Activated naive CD4-positive, alpha-beta T cell treated with anti-CD3 and anti-CD28 coated beads, Interleukin-2, amount 50 U/mL, for 24 hours (primary cell): ENCODE results near the gene PARD3B.

Experiments
- H3K27ac Mint-ChIP-seq: one replicate; pipeline ENCODE4 v1.8.0; 2021; ENCODE audit warnings: mild to moderate bottlenecking, mixed read lengths
- H3K27me3 Mint-ChIP-seq: one replicate; pipeline ENCODE4 v1.8.0; 2021; ENCODE audit warnings: mixed read lengths
- H3K36me3 Mint-ChIP-seq: one replicate; pipeline ENCODE4 v1.8.0; 2021; ENCODE audit warnings: mixed read lengths
- H3K4me1 Mint-ChIP-seq: one replicate; pipeline ENCODE4 v1.8.0; 2021; ENCODE audit warnings: mixed read lengths
- H3K4me3 Mint-ChIP-seq: one replicate; pipeline ENCODE4 v1.8.0; 2021; ENCODE audit warnings: mild to moderate bottlenecking, mixed read lengths
- H3K9me3 Mint-ChIP-seq: one replicate; pipeline ENCODE4 v1.8.0; 2021; ENCODE audit warnings: mixed read lengths

Gene PARD3B

DNA sequence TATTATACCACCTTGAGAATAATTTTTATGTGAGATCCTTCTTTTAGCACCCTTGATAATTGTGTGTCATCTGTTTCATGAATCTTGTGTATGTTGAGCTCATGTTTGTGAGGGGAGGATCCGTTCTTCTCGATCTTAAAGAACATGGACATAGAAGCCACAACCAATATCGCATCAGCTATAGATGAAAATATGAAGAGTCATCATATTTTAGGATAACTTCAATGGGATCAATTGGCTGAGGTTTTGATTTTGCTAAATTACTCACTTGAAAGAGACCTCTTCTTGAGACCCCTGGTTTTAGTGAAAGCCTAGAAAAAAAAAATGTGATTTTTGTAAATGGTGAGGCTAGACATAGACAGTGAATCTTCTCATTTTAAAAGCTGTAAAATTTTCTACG lies 751.7 kb downstream of the PARD3B start:
- Mint-ChIP-seq H3K27ac (no peak overlapping the region), H3K9me3 (no peaks in the 10 kb centered on the region), H3K4me3 (no peak overlapping the region), H3K36me3 (no peaks in the 10 kb centered on the region), H3K27me3 (no peaks in the 10 kb centered on the region), H3K4me1 (peaks cover 6% of the 10 kb centered on the region)

DNA sequence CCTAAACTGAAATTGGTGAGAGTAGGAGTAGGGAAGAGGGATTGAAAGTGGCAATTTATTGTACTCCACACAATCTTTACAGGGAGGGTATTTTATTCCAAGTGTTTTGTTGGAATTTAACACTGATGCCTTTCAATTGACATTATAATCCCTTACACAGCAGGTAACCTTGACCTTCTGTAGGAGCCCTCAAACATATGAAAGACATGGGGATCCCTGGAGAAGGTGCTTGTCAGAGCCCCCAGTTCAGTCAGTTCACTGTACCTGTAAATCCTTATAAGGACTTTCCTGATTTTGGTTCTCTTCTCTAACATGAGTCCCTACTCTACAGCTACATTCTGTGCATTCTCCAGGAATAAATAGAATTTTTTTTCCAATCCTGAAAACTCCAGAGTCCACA lies 752.1 kb downstream of the PARD3B start:
- Mint-ChIP-seq H3K9me3 (no peaks in the 10 kb centered on the region), H3K4me3 (no peak overlapping the region), H3K4me1 (peaks cover 6% of the 10 kb centered on the region), H3K36me3 (no peaks in the 10 kb centered on the region), H3K27ac (no peak overlapping the region), H3K27me3 (no peaks in the 10 kb centered on the region)

DNA sequence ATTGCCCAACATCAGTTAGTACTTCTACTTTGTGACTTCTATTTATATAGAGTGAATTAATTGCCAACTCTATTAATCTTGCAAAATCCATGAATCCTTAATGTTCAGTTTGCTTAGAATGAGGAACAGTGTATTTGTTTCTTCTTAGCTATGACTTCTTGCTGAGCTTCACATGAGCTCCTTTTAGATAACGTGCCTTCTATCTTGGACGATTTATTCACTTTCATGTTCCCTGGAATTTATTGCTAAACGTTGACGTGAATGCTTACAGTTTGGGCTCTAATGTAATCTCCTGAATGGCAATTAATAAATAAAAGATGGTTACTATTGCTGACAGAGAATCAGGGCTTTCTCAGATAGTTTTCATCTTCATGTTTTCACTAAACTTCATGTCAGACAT lies 752.6 kb downstream of the PARD3B start:
- H3K4me3 Mint-ChIP-seq: no peak overlapping the region
- H3K27ac Mint-ChIP-seq: no peak overlapping the region
- peaks cover 6% of the 10 kb centered on the region for H3K4me1 Mint-ChIP-seq
- no peaks in the 10 kb centered on the region for H3K36me3 Mint-ChIP-seq
- H3K27me3 Mint-ChIP-seq: no peaks in the 10 kb centered on the region
- no peaks in the 10 kb centered on the region for H3K9me3 Mint-ChIP-seq

DNA sequence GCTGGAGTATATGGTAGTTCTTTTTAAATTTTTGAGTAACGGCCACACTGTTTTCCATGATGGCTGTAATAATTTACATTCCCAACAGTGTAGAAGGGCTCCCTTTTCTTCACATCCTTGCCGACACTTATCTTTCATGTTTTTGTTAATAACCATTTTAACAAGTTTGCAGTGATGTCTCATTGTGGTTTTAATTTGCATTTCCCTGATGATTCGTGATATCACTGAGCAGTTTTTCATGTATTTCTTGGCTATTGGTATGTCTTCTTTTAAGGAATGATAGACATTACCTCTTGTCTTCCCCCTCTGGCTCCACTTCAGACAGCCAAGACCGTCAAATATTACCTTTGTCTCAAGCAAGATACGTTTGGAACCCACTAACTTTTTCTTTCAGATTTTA lies 765.9 kb downstream of the PARD3B start:
- Mint-ChIP-seq H3K4me3 (no peak overlapping the region), H3K27ac (no peak overlapping the region), H3K36me3 (no peaks in the 10 kb centered on the region), H3K27me3 (no peaks in the 10 kb centered on the region), H3K9me3 (no peaks in the 10 kb centered on the region), H3K4me1 (no peaks in the 10 kb centered on the region)

DNA sequence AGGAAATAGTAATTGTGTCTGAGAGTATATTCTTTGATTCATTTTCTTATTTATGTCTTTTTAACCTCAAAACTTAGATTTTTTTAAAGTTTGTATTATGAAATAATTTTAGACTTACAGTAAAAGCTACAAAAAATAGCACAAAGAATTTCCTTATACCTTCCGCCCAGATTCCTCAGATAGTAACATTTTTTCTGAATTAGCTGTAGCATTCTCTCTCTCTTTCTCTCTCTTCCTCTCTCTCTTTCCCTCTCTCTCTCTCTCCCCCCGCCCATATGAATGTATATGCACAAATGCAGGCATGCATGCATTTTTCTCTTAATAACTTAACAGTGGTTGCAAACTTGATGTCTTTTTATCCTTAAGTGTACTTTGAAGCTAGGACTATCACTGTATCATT lies 776.0 kb downstream of the PARD3B start:
- H3K4me3 Mint-ChIP-seq: no peak overlapping the region

DNA sequence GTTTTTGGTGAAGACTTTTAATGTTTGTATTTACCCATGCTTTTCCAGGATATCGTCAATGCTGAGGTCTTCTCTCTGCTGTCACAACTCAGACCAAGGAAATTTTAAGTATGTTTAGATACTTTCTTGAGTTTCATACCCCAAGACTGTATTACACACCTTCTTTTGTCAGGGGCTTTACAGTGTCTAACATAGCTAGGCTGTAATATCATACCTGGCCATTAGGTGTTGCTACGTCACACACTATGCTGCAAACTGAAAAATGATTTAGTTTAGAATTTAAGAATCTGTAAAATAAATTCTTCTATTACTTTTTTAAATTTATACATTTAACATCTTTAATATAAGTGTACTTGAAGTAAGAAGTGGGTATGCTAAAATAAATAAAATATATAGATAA lies 778.7 kb downstream of the PARD3B start:
- no peaks in the 10 kb centered on the region for H3K27me3 Mint-ChIP-seq
- H3K36me3 Mint-ChIP-seq: no peaks in the 10 kb centered on the region
- H3K9me3 Mint-ChIP-seq: peaks cover 2% of the 10 kb centered on the region
- no peaks in the 10 kb centered on the region for H3K4me1 Mint-ChIP-seq
- no peak overlapping the region for H3K27ac Mint-ChIP-seq
- H3K4me3 Mint-ChIP-seq: no peak overlapping the region

More for the DNA sequence above, 776.0 kb downstream of the PARD3B start:
- Mint-ChIP-seq H3K27ac (no peak overlapping the region), H3K36me3 (no peaks in the 10 kb centered on the region), H3K9me3 (peaks cover 5% of the 10 kb centered on the region), H3K4me1 (no peaks in the 10 kb centered on the region), H3K27me3 (no peaks in the 10 kb centered on the region)

DNA sequence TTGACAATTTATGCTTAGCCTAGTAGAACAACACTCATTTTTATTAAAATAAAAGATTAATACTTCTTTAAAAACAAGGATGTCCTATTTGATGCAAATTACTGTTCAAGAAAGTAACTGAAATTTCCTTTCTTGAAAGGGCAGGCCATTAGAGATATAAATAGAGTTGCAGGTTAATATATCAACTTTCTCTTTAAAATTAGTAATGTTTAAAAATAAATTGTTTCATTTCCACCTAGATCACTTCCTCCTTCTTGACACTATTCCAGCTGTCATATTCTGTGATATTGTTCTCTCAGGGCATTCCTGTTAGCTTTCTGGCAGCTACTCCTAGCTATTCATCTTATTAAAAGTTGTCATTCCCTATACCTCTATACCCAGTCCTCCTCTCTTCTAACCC lies 779.1 kb downstream of the PARD3B start:
- no peaks in the 10 kb centered on the region for H3K9me3 Mint-ChIP-seq
- H3K4me3 Mint-ChIP-seq: no peak overlapping the region
- no peaks in the 10 kb centered on the region for H3K27me3 Mint-ChIP-seq
- H3K36me3 Mint-ChIP-seq: no peaks in the 10 kb centered on the region
- H3K27ac Mint-ChIP-seq: no peak overlapping the region
- H3K4me1 Mint-ChIP-seq: no peaks in the 10 kb centered on the region

DNA sequence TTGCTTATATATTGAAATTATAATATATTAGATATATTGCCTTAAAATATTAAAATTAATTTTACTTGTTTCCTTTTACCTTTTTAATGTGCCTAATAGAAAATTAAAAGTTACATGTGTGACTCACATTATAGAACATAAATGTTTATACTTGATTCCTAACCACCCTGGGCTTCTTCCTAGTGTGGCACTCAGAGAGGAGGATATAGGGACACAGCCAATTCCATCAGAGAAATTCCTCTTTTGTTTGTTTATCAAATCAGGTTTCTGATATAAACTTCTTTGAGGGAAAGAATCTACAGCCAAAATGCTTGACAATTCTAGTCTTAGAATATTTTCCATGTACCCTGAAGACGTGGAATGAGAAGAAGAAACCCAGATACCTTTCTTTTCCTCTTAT lies 788.1 kb downstream of the PARD3B start:
- Mint-ChIP-seq H3K27me3 (no peaks in the 10 kb centered on the region), H3K4me1 (no peaks in the 10 kb centered on the region), H3K4me3 (no peak overlapping the region), H3K27ac (no peak overlapping the region), H3K36me3 (peaks cover 2% of the 10 kb centered on the region), H3K9me3 (peaks cover 6% of the 10 kb centered on the region)

DNA sequence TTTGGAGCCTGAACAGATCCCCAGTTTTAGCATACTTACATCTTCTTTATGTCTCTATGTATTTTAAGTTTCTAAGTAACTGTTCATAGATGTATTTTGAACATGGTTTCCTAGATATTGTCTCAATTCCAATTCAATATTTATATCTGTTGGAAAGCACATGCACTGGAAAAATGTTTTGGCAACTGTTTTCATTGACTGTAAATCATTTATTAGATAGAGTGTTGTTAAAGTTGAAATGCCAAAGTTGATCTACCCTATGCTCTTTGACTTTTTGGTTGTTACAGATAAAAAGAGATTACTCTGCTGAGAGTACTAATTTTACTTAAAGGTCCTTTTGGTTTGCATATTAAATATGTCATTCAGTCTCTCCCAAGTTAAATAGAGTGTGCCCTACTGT lies 792.0 kb downstream of the PARD3B start:
- peaks cover 6% of the 10 kb centered on the region for H3K9me3 Mint-ChIP-seq
- H3K27me3 Mint-ChIP-seq: no peaks in the 10 kb centered on the region
- H3K36me3 Mint-ChIP-seq: peaks cover 4% of the 10 kb centered on the region
- no peak overlapping the region for H3K4me3 Mint-ChIP-seq
- H3K27ac Mint-ChIP-seq: no peak overlapping the region
- no peaks in the 10 kb centered on the region for H3K4me1 Mint-ChIP-seq

DNA sequence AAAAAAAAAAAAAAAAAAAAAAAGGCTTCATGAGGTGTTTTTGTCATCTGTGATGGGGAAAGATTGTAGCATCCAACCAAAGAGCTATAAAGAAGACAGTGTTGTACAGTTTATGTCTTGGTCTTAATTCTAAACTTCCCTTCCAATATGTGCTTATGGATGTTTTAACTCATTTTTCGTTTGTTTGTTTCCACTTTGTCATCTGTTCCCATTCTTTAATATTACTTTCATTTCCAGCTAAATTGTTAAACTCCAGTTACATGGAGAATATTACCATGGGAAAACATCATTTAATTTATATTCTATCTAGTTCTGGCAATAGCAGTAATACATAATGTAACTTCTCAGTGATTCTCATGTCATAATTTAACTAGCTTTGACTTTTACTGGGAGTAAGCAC lies 792.9 kb downstream of the PARD3B start:
- Mint-ChIP-seq H3K4me3 (no peak overlapping the region), H3K36me3 (peaks cover 4% of the 10 kb centered on the region), H3K9me3 (peaks cover 6% of the 10 kb centered on the region), H3K4me1 (no peaks in the 10 kb centered on the region), H3K27ac (no peak overlapping the region), H3K27me3 (no peaks in the 10 kb centered on the region)

DNA sequence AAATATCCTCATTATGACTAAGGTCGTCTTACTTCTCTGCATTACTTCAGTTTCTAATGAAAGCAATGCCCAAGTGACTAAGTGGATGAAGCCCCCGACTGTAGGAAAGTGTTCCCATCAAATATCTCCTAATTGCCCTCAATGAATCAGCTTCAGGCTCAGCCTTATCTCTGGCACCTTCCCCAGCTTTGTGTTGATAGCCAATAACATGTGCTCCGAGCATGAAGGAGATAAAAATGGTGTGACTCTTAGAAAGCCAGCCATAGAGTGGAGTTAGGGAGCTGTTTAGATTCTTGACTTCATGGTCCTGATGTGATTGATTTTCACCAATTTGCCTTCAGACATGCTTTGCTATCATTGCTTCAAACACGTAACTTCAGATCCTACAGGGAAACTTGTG lies 797.8 kb downstream of the PARD3B start:
- Mint-ChIP-seq H3K36me3 (peaks cover 12% of the 10 kb centered on the region), H3K27ac (no peak overlapping the region), H3K9me3 (peaks cover 4% of the 10 kb centered on the region), H3K27me3 (no peaks in the 10 kb centered on the region), H3K4me3 (no peak overlapping the region), H3K4me1 (no peaks in the 10 kb centered on the region)

DNA sequence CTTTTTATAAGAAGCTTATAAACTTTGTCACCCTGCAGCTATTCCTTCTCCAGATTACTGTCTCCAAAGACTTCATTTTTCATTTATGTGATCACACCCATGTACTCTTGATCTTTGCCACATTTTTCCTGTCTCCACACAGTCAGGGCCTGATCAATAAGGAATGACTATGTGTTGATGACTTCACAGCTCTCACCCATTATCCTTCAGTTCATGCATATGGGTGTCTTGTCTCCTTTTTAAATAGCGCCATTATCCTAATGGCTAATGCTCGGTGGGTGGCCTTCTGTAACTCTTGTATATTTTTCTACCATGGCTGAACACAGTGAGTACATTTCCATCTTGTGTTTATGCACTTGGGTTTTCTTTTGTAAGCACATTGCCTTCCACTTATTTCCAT lies 801.4 kb downstream of the PARD3B start:
- H3K36me3 Mint-ChIP-seq: peaks cover 9% of the 10 kb centered on the region

DNA sequence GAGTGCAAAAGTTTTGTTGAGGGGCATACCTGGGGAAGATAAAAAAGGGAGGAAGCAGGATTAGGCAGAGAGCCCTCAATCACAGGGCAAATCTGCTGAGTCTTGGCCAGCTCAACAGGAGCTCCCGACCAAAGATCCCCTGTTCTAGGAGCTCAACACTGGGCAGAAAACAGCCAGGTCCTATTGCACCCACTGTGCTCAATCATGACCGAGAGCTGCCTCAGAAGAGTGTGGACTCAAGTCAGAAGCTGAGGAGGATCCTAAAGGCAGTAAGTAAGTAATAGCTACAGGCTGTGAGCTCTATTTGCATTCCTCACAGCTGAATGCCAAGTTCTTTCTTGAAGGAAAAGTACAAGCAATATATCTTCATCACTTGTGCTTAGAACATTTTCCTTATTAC lies 802.6 kb downstream of the PARD3B start:
- peaks cover 9% of the 10 kb centered on the region for H3K36me3 Mint-ChIP-seq
- no peak overlapping the region for H3K4me3 Mint-ChIP-seq
- H3K27ac Mint-ChIP-seq: no peak overlapping the region
- no peaks in the 10 kb centered on the region for H3K27me3 Mint-ChIP-seq
- peaks cover 4% of the 10 kb centered on the region for H3K9me3 Mint-ChIP-seq
- H3K4me1 Mint-ChIP-seq: no peaks in the 10 kb centered on the region

More for the DNA sequence above, 801.4 kb downstream of the PARD3B start:
- peaks cover 4% of the 10 kb centered on the region for H3K9me3 Mint-ChIP-seq
- H3K4me3 Mint-ChIP-seq: no peak overlapping the region
- H3K27me3 Mint-ChIP-seq: no peaks in the 10 kb centered on the region
- H3K27ac Mint-ChIP-seq: no peak overlapping the region
- H3K4me1 Mint-ChIP-seq: no peaks in the 10 kb centered on the region

DNA sequence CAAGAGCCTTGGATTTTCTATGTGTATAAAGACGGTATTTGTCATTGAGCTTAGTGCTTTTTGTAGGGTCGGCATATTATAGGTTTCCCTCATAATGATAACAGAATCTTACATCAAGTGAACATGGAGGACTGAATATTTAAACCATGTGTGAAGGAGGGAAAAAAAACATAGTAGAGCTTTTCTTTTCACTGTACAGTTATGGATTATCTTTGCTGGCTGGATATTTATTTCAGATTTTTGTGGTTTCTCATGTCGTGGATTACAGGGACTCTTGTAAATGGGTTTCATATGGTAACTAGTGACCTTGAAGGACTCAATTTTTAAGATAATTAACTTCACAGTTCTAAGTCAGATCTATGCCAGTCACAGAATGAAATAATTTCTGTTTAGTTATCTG lies 806.8 kb downstream of the PARD3B start:
- Mint-ChIP-seq H3K27ac (no peak overlapping the region), H3K27me3 (no peaks in the 10 kb centered on the region), H3K4me3 (no peak overlapping the region), H3K4me1 (no peaks in the 10 kb centered on the region), H3K36me3 (peaks cover 2% of the 10 kb centered on the region), H3K9me3 (no peaks in the 10 kb centered on the region)

DNA sequence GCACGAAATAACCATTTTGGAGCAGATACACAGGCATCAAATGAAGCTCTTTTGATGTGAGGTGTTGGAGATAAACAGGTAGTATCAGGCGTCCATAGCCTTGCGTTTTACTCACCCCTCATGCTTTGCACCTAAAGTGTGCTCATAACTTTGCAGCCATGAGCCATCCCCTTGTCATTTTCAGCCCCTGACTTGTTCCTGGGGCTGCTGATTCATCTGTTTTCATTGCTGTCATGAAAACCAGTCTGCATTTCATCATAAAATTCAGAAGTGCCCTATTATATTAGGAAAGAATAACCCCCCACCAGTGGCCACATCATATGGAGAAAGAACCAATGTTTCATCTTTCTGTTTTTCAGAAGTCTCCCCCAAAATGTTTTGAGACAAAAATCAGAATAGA lies 807.3 kb downstream of the PARD3B start:
- no peaks in the 10 kb centered on the region for H3K4me1 Mint-ChIP-seq
- H3K27me3 Mint-ChIP-seq: no peaks in the 10 kb centered on the region
- H3K4me3 Mint-ChIP-seq: no peak overlapping the region
- no peak overlapping the region for H3K27ac Mint-ChIP-seq
- peaks cover 2% of the 10 kb centered on the region for H3K36me3 Mint-ChIP-seq
- H3K9me3 Mint-ChIP-seq: no peaks in the 10 kb centered on the region

DNA sequence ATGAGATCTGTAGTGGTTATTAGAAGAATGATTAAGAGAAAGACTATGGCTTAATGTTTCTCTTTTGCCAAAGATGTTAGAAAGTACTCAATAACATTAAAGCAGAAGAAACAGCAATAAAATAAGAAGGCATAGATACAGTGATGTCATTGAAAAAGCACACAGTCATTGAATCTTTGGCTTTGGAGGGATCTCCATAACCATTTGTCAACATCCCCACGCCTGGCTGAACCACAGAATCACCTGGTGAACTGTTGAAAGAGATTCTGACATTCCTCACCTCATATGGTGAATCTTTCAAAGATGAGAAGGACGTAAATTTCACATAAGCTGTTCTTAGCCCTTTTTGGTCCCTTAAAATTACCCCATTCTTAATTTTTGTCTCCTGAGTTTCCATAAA lies 812.5 kb downstream of the PARD3B start:
- H3K4me3 Mint-ChIP-seq: no peak overlapping the region
- peaks cover 2% of the 10 kb centered on the region for H3K36me3 Mint-ChIP-seq
- no peaks in the 10 kb centered on the region for H3K4me1 Mint-ChIP-seq
- H3K9me3 Mint-ChIP-seq: no peaks in the 10 kb centered on the region
- no peak overlapping the region for H3K27ac Mint-ChIP-seq
- H3K27me3 Mint-ChIP-seq: peaks cover 1% of the 10 kb centered on the region

DNA sequence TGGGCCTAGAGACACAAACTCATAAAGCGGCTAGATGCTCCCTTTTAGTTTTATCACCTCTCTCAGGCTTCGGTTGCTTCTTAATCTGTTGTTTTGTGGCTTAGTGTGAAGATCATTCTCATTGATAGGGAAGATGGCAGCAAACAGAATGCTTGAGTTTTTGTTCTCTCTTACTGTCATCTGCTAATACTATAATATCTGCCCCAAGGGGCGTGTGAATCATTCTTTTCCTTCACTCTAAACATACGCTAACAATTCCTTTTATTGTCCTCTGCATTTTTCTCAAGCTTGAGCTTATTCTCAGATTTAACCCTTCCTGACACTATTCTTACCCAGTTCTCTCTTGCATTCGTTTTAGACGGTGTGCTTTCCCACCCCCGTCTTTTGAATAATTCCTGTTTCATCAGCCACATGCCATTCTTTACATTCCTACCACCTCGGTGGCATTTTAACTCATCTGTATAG lies 813.1 kb downstream of the PARD3B start:
- Mint-ChIP-seq H3K4me3 (no peak overlapping the region), H3K36me3 (peaks cover 2% of the 10 kb centered on the region), H3K27ac (no peak overlapping the region), H3K27me3 (peaks cover 1% of the 10 kb centered on the region), H3K4me1 (no peaks in the 10 kb centered on the region), H3K9me3 (no peaks in the 10 kb centered on the region)
